ENCODE measurements around the gene NGEF. TPM values are rescaled to one million over a fixed set of nuclear protein-coding genes. Genes with fewer than 3 reads are reported as not detected.

NGEF gene
- total RNA-seq, 1 donor from 2014 or later, result 4.3 TPM

DNA sequence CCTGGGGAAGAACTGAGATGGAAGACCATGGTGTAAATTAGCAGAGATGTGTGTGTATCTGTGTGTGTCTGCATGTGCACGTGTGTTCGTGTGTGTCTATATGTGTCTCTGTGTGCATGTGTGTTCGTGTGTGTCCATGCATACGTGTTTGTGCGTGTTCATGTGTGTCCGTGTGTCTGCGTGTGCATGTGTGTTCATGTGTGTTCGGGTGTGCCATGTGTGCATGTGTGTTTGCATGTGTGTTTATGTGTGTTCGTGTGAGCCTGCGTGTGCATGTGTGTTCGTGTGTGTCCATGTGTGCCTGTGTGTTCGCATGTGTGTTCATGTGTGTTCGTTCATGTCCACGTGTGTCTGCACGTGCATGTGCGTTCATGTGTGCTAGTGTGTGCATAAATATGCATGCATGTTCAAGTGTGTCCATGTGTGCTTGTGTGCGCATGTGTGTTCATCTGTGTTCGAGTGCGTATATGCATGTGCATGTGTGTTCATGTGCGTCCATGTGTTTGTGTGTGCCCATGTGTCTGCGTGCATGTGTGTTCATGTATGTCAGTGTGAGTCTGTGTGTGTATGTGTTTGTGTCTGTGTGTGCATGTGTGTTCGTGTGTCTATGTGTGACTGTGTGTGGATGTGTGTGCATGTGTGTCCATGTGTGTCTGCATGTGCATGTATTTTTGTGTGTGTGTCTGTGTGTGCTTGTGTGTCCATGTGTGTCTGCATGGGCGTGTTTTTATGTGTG lies 22.5 kb upstream of the NGEF start:
- H3K27me3 Mint-ChIP-seq (ENCODE audit: insufficient read depth, low read depth), result peaks cover 11% of the 10 kb centered on the region
- Histone ChIP-seq H3K4me1 (peaks cover 6% of the 10 kb centered on the region), H3K36me3 (no peaks in the 10 kb centered on the region), H3K4me2 (no peak overlapping the region), H3K27me3 (no peaks in the 10 kb centered on the region), H4K20me1 (ENCODE audit: low read depth) (no peaks in the 10 kb centered on the region), H3F3A (ENCODE audit: low read depth) (peaks cover 19% of the 10 kb centered on the region), H3K27ac (no peak overlapping the region), H3K9me3 (ENCODE audit: low read depth) (no peaks in the 10 kb centered on the region), H3K79me2 (ENCODE audit: low read depth) (no peaks in the 10 kb centered on the region), H3K4me3 (no peak overlapping the region), H2AFZ (replicated peaks) (no peak overlapping the region), H3K9ac (no peak overlapping the region)
- DNase-seq (ENCODE audit: low spot score), result no peak
- peaks cover 19% of the 10 kb centered on the region for H3K4me1 Mint-ChIP-seq
- TF ChIP-seq EZH2phosphoT487 (IDR thresholded peaks at IDR 0.05) (no peak), EZH2 (IDR thresholded peaks at IDR 0.05) (no peak)
- TF ChIP-seq, protein P1, sequence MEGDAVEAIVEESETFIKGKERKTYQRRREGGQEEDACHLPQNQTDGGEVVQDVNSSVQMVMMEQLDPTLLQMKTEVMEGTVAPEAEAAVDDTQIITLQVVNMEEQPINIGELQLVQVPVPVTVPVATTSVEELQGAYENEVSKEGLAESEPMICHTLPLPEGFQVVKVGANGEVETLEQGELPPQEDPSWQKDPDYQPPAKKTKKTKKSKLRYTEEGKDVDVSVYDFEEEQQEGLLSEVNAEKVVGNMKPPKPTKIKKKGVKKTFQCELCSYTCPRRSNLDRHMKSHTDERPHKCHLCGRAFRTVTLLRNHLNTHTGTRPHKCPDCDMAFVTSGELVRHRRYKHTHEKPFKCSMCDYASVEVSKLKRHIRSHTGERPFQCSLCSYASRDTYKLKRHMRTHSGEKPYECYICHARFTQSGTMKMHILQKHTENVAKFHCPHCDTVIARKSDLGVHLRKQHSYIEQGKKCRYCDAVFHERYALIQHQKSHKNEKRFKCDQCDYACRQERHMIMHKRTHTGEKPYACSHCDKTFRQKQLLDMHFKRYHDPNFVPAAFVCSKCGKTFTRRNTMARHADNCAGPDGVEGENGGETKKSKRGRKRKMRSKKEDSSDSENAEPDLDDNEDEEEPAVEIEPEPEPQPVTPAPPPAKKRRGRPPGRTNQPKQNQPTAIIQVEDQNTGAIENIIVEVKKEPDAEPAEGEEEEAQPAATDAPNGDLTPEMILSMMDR (IDR thresholded peaks at IDR 0.05), result no peak
- H3K4me3 Mint-ChIP-seq, result no peak overlapping the region
- no peak overlapping the region for H3K27ac Mint-ChIP-seq
- H3K9me3 Mint-ChIP-seq, result no peaks in the 10 kb centered on the region
- H3K36me3 Mint-ChIP-seq, result no peaks in the 10 kb centered on the region

DNA sequence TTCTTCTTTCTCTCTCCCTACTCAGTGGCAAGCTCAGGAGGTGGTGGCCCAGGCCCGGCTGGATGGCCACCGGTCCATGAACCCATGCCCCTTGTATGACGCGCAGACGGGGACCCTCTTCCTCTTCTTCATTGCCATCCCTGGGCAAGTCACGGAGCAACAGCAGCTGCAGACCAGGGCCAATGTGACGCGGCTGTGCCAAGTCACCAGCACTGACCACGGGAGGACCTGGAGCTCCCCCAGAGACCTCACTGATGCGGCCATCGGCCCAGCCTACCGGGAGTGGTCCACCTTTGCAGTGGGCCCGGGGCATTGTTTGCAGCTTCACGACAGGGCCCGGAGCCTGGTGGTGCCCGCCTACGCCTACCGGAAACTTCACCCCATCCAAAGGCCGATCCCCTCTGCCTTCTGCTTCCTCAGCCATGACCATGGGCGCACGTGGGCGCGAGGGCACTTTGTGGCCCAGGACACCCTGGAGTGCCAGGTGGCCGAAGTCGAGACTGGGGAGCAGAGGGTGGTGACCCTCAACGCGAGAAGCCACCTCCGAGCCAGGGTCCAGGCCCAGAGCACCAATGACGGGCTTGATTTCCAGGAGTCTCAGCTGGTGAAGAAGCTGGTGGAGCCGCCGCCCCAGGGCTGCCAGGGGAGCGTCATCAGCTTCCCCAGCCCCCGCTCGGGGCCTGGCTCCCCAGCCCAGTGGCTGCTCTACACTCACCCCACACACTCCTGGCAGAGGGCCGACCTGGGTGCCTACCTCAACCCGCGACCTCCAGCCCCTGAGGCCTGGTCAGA lies 21.2 kb upstream of the NGEF start:
- Histone ChIP-seq H3K9ac (no peak overlapping the region), H3K79me2 (ENCODE audit: low read depth) (no peaks in the 10 kb centered on the region), H3F3A (ENCODE audit: low read depth) (peaks cover 19% of the 10 kb centered on the region), H3K36me3 (no peaks in the 10 kb centered on the region), H2AFZ (replicated peaks) (no peak overlapping the region), H4K20me1 (ENCODE audit: low read depth) (no peaks in the 10 kb centered on the region), H3K4me2 (no peak overlapping the region), H3K9me3 (ENCODE audit: low read depth) (no peaks in the 10 kb centered on the region), H3K27me3 (no peaks in the 10 kb centered on the region), H3K4me1 (peaks cover 6% of the 10 kb centered on the region), H3K27ac (no peak overlapping the region), H3K4me3 (no peak overlapping the region)
- TF ChIP-seq, protein P1 (IDR thresholded peaks at IDR 0.05), result no peak
- TF ChIP-seq EZH2 (IDR thresholded peaks at IDR 0.05), result no peak
- TF ChIP-seq EZH2phosphoT487 (IDR thresholded peaks at IDR 0.05), result no peak
- no peaks in the 10 kb centered on the region for H3K36me3 Mint-ChIP-seq
- H3K4me3 Mint-ChIP-seq, result no peak overlapping the region
- H3K27ac Mint-ChIP-seq, result peak overlapping the region; percentile 87
- H3K27me3 Mint-ChIP-seq (ENCODE audit: insufficient read depth, low read depth), result peaks cover 11% of the 10 kb centered on the region
- H3K9me3 Mint-ChIP-seq, result no peaks in the 10 kb centered on the region
- H3K4me1 Mint-ChIP-seq, result peaks cover 19% of the 10 kb centered on the region
- no peak for DNase-seq (ENCODE audit: low spot score)

DNA sequence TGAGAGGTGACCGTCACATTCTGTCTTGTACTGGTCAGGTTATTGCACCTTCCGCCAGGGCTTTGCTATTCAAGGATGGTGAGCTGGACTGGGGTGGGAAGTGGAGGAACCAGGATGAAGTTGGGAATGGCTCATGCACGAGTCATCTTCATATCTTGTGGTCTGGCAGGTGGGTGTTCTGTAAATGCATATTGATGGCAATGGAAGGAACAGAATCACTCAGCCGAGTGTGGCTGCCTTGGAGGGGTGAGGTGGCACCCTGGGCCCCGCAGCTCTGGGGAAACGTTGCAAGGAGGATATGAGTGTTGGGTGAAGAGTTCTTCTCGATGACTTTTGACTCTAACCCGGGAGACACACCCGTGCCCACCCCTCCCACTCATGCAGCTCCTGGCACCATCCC lies 20.6 kb upstream of the NGEF start:
- TF ChIP-seq, protein P1 (IDR thresholded peaks at IDR 0.05), result no peak
- TF ChIP-seq EZH2 (IDR thresholded peaks at IDR 0.05) (no peak), EZH2phosphoT487 (IDR thresholded peaks at IDR 0.05) (no peak)
- Histone ChIP-seq H2AFZ (replicated peaks) (no peak overlapping the region), H3K27ac (no peak overlapping the region), H3F3A (ENCODE audit: low read depth) (peaks cover 19% of the 10 kb centered on the region), H3K79me2 (ENCODE audit: low read depth) (no peaks in the 10 kb centered on the region), H3K36me3 (no peaks in the 10 kb centered on the region), H3K9me3 (ENCODE audit: low read depth) (no peaks in the 10 kb centered on the region), H3K9ac (no peak overlapping the region), H3K27me3 (no peaks in the 10 kb centered on the region), H3K4me2 (no peak overlapping the region), H3K4me1 (peaks cover 6% of the 10 kb centered on the region), H4K20me1 (ENCODE audit: low read depth) (no peaks in the 10 kb centered on the region), H3K4me3 (no peak overlapping the region)
- H3K4me1 Mint-ChIP-seq, result peaks cover 20% of the 10 kb centered on the region
- no peaks in the 10 kb centered on the region for H3K9me3 Mint-ChIP-seq
- no peak for DNase-seq (ENCODE audit: low spot score)
- no peaks in the 10 kb centered on the region for H3K36me3 Mint-ChIP-seq
- H3K27ac Mint-ChIP-seq, result no peak overlapping the region
- no peak overlapping the region for H3K4me3 Mint-ChIP-seq
- peaks cover 11% of the 10 kb centered on the region for H3K27me3 Mint-ChIP-seq (ENCODE audit: insufficient read depth, low read depth)

Measured in neural progenitor cell (in vitro differentiated cells).